ENCODE data around the gene CCDC152. TPM values are rescaled to one million over a fixed set of nuclear protein-coding genes. Genes with fewer than 3 reads are reported as not detected.
A peak's percentile ranks its signal among the peaks of the same experiment; 100 is the strongest.

CCDC152 gene
- total RNA-seq, 1 experiment from 2014 or later: not detected

GRCh38 chr5:42718591-42718990 lies 38.0 kb upstream of the CCDC152 start:
- Histone ChIP-seq H3K27ac (ENCODE audit: low read depth, low read length) (no peak overlapping the region), H3K4me3 (replicated peaks in 1 of 2; ENCODE audit: low read depth in 1 of 2, low read length in 2 of 2) (no peak overlapping the region), H3K36me3 (ENCODE audit: control insufficient read depth in 1 of 2, insufficient read depth in 2 of 2, low read length in 2 of 2) (no peaks in the 10 kb centered on the region), H3K9ac (ENCODE audit: low read length) (no peak overlapping the region), H3K27me3 (ENCODE audit: insufficient read depth, low read length) (peaks cover 11% of the 10 kb centered on the region; the same call in 1 of the 2 replicates), H3K4me2 (ENCODE audit: low read length) (no peak overlapping the region), H3K79me2 (ENCODE audit: insufficient read depth, low read length) (no peaks in the 10 kb centered on the region), H2AFZ (ENCODE audit: low read depth, low read length, poor library complexity, severe bottlenecking) (no peak overlapping the region), H3K4me1 (ENCODE audit: control insufficient read depth in 1 of 2, insufficient read depth in 2 of 2, low read length in 2 of 2) (no peaks in the 10 kb centered on the region), H3K9me2 (ENCODE audit: insufficient read depth) (no peaks in the 10 kb centered on the region), H4K20me1 (ENCODE audit: insufficient read depth) (no peaks in the 10 kb centered on the region), H3K9me3 (ENCODE audit: control insufficient read depth in 1 of 2, insufficient read depth in 1 of 2, low read depth in 1 of 2, low read length in 2 of 2) (no peaks in the 10 kb centered on the region)
- ChIA-PET CTCF (interaction anchor here (1.1 kb wide), 1 partner anchor 27 kb away, joined by 4 read pairs; no protein-coding TSS in a partner anchor), RAD21 (ENCODE audit: low non-redundant PET in 1 of 2, low total read pairs in 2 of 2, uncharacterized antibody in 2 of 2, unreplicated experiment in 2 of 2) (no interaction called here), POLR2A (no interaction called here)
- ATAC-seq (peak; percentile 27; the same call in 1 of the 2 replicates), DNase-seq (ENCODE audit: low read depth, low spot score) (no peak)
- no TSS peak for BruUV-seq (replicated peaks)
- intact Hi-C loops (cut with micrococcal nuclease): no loop called here
- TF ChIP-seq YY1 (IDR thresholded peaks at IDR 0.05; ENCODE audit: extremely low read depth, insufficient replicate concordance, low read depth, low read length): no peak
- TF ChIP-seq CBX3 (IDR thresholded peaks at IDR 0.05; ENCODE audit: low read depth): no peak
- TF ChIP-seq JUND (IDR thresholded peaks at IDR 0.05): no peak
- TF ChIP-seq SRF (IDR thresholded peaks at IDR 0.05; ENCODE audit: low read depth): no peak
- TF ChIP-seq ZFX (IDR thresholded peaks at IDR 0.05): no peak
- TF ChIP-seq FOSL1 (IDR thresholded peaks at IDR 0.05; ENCODE audit: low read depth): no peak
- TF ChIP-seq TCF7L2 (IDR thresholded peaks at IDR 0.05; ENCODE audit: borderline replicate concordance, extremely low read depth, insufficient read depth, insufficient read length): no peak
- no peak for TF ChIP-seq CTCF (IDR thresholded peaks at IDR 0.05 in 2 of 3, conservative IDR thresholded peaks at IDR 0.05 in 1 of 3; ENCODE audit: borderline replicate concordance in 1 of 3, insufficient read depth in 1 of 3, low read depth in 2 of 3, low read length in 2 of 3)
- no peak for TF ChIP-seq EZH2phosphoT487 (IDR thresholded peaks at IDR 0.05; ENCODE audit: borderline replicate concordance)
